ENCODE measurements around the gene LSAMP. TPM values are rescaled to one million over a fixed set of nuclear protein-coding genes. Genes with fewer than 3 reads are reported as not detected.

LSAMP gene
- total and polyA plus RNA-seq, 2 donors (not counting 1 experiment from before 2014, with no cell fraction given) = not detected

DNA sequence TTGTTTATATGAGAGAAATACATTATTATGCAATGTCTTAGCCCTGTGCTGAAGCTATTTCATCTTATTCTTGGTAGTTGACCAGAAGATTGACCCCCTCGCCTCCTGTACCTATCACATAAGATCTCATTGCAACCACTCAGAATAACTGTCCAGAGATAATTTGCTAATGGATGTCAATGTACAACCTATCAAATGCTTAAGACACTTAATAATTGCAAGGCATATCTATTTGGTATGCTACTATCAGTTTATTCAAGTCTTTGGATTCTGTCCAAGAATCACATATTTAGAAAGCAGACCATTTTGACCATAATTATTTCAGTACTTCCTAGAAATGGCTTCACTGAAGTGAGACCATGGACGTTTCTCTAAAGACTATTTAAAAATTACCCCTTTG, 580.4 kb downstream of the LSAMP start:
- no peak overlapping the region for H3K27ac ChIP-seq (ENCODE audit: low read length in 2 of 2)
- H3K4me3 ChIP-seq (ENCODE audit: control extremely low read depth in 1 of 5, extremely low read depth in 1 of 5, insufficient read depth in 1 of 5, low read depth in 2 of 5, low read length in 4 of 5) = no peak overlapping the region
- WGBS (ENCODE audit: insufficient coverage) = no CpG with 5 or more reads among the region's 2 CpGs
- DNase-seq = no peak
- Mint-ChIP-seq H3K9me3 (ENCODE audit: insufficient read depth) (no peaks in the 10 kb centered on the region), H3K27ac (no peak overlapping the region), H3K4me1 (no peaks in the 10 kb centered on the region), H3K27me3 (peaks cover 35% of the 10 kb centered on the region), H3K4me3 (no peak overlapping the region)
- ChIA-PET POLR2A (no interaction called here), CTCF (interaction anchor here (1.1 kb wide), 1 partner anchor 29 kb away, joined by 3 read pairs; no protein-coding TSS in a partner anchor)
- H2AFZ ChIP-seq (ENCODE audit: insufficient read depth, low read depth, low read length, poor library complexity, severe bottlenecking) = no peak overlapping the region
- H3K9ac ChIP-seq (ENCODE audit: low read length) = no peak overlapping the region
- intact Hi-C loops (cut with micrococcal nuclease) = no loop called here
- H3K9me3 ChIP-seq (ENCODE audit: control extremely low read depth in 1 of 3, control insufficient read depth in 2 of 3, insufficient read depth in 1 of 3, low read length in 2 of 3) = no peaks in the 10 kb centered on the region
- peaks cover 0 to 6% (median 3%) of the 10 kb centered on the region in 4 experiments for H3K27me3 ChIP-seq (replicated peaks in 1 of 4; ENCODE audit: control extremely low read depth in 1 of 4, control insufficient read depth in 3 of 4, insufficient read depth in 4 of 4, low read length in 3 of 4)
- no peak for TF ChIP-seq EZH2 (IDR thresholded peaks at IDR 0.05; ENCODE audit: borderline replicate concordance, insufficient read depth, low read depth, low read length, poor library complexity, severe bottlenecking)
- H4K20me1 ChIP-seq (ENCODE audit: control insufficient read depth, insufficient read depth, low read length, poor library complexity, severe bottlenecking) = no peaks in the 10 kb centered on the region
- no peaks in the 10 kb centered on the region for H3K36me3 ChIP-seq (replicated peaks in 1 of 2; ENCODE audit: control extremely low read depth in 1 of 2, control insufficient read depth in 1 of 2, extremely low read depth in 1 of 2, insufficient read depth in 2 of 2, low read length in 1 of 2)
- ATAC-seq (ENCODE audit: low read depth) = no peak
- no peak overlapping the region for H3K4me2 ChIP-seq (replicated peaks; ENCODE audit: low read depth, low read length, poor library complexity, severe bottlenecking)
- H3K79me2 ChIP-seq (ENCODE audit: control insufficient read depth, insufficient read depth, low read length) = no peaks in the 10 kb centered on the region
- no peaks in the 10 kb centered on the region for H3K4me1 ChIP-seq (ENCODE audit: control insufficient read depth in 2 of 2, insufficient read depth in 2 of 2, low read length in 2 of 2)

GRCh38 chr3:115862849-115863248, 582.4 kb downstream of the LSAMP start:
- Histone ChIP-seq H3K9me3 (ENCODE audit: control extremely low read depth in 1 of 3, control insufficient read depth in 2 of 3, insufficient read depth in 1 of 3, low read length in 2 of 3) (no peaks in the 10 kb centered on the region), H3K27ac (ENCODE audit: low read length in 2 of 2) (no peak overlapping the region), H3K79me2 (ENCODE audit: control insufficient read depth, insufficient read depth, low read length) (no peaks in the 10 kb centered on the region), H4K20me1 (ENCODE audit: control insufficient read depth, insufficient read depth, low read length, poor library complexity, severe bottlenecking) (no peaks in the 10 kb centered on the region), H3K4me3 (ENCODE audit: control extremely low read depth in 1 of 5, extremely low read depth in 1 of 5, insufficient read depth in 1 of 5, low read depth in 2 of 5, low read length in 4 of 5) (no peak overlapping the region), H2AFZ (ENCODE audit: insufficient read depth, low read depth, low read length, poor library complexity, severe bottlenecking) (no peak overlapping the region), H3K4me1 (ENCODE audit: control insufficient read depth in 2 of 2, insufficient read depth in 2 of 2, low read length in 2 of 2) (no peaks in the 10 kb centered on the region), H3K27me3 (replicated peaks in 1 of 4; ENCODE audit: control extremely low read depth in 1 of 4, control insufficient read depth in 3 of 4, insufficient read depth in 4 of 4, low read length in 3 of 4) (peaks cover 0 to 7% (median 5%) of the 10 kb centered on the region in 4 experiments), H3K36me3 (replicated peaks in 1 of 2; ENCODE audit: control extremely low read depth in 1 of 2, control insufficient read depth in 1 of 2, extremely low read depth in 1 of 2, insufficient read depth in 2 of 2, low read length in 1 of 2) (no peaks in the 10 kb centered on the region), H3K9ac (ENCODE audit: low read length) (no peak overlapping the region), H3K4me2 (replicated peaks; ENCODE audit: low read depth, low read length, poor library complexity, severe bottlenecking) (no peak overlapping the region)
- no peak for DNase-seq
- no peak for ATAC-seq (ENCODE audit: low read depth)
- Mint-ChIP-seq H3K27ac (no peak overlapping the region), H3K4me3 (no peak overlapping the region), H3K4me1 (no peaks in the 10 kb centered on the region), H3K9me3 (ENCODE audit: insufficient read depth) (no peaks in the 10 kb centered on the region), H3K27me3 (peaks cover 46% of the 10 kb centered on the region)
- CTCF ChIA-PET = no interaction called here
- WGBS (ENCODE audit: insufficient coverage) = 79% methylated on average over 4 of the region's 6 CpGs
- intact Hi-C loops (cut with micrococcal nuclease) = no loop called here
- TF ChIP-seq, protein P1, sequence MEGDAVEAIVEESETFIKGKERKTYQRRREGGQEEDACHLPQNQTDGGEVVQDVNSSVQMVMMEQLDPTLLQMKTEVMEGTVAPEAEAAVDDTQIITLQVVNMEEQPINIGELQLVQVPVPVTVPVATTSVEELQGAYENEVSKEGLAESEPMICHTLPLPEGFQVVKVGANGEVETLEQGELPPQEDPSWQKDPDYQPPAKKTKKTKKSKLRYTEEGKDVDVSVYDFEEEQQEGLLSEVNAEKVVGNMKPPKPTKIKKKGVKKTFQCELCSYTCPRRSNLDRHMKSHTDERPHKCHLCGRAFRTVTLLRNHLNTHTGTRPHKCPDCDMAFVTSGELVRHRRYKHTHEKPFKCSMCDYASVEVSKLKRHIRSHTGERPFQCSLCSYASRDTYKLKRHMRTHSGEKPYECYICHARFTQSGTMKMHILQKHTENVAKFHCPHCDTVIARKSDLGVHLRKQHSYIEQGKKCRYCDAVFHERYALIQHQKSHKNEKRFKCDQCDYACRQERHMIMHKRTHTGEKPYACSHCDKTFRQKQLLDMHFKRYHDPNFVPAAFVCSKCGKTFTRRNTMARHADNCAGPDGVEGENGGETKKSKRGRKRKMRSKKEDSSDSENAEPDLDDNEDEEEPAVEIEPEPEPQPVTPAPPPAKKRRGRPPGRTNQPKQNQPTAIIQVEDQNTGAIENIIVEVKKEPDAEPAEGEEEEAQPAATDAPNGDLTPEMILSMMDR (IDR thresholded peaks at IDR 0.05) = no peak
- no peak for TF ChIP-seq EZH2 (IDR thresholded peaks at IDR 0.05; ENCODE audit: borderline replicate concordance, insufficient read depth, low read depth, low read length, poor library complexity, severe bottlenecking)
- POLR2A ChIA-PET = no interaction called here
